HCT116 (cell line): ENCODE measurements around the gene PLRG1.

Experiments
- CEBPB ChIP-seq: IDR thresholded peaks from 2 replicates; pipeline ENCODE4 v1.6.1; 2012; ENCODE audit warnings: low read depth
- CTCF ChIP-seq, 3 experiments: fragments of 200-600 bp in 1 of 3; sonication (generic) in 1 of 3; IDR thresholded peaks in 2 of 3; conservative IDR thresholded peaks in 1 of 3; 2 replicates each; pipeline ENCODE4 v1.5.1; 2012 to 2017; ENCODE audit warnings: low read depth in 2 of 3, low read length in 2 of 3, antibody characterized with exemption in 1 of 3, borderline replicate concordance in 1 of 3, control low read depth in 1 of 3, mild to moderate bottlenecking in 1 of 3, mixed read lengths in 1 of 3, mixed run types in 1 of 3, moderate library complexity in 1 of 3; ENCODE audit not compliant: insufficient read depth in 1 of 3
- EGR1 ChIP-seq: IDR thresholded peaks from 2 replicates; pipeline ENCODE4 v1.6.1; 2012; ENCODE audit warnings: low read depth
- EZH2 ChIP-seq: fragments of 200-600 bp; sonication (generic); IDR thresholded peaks from 2 replicates; pipeline ENCODE4 v1.6.1; 2017; ENCODE audit warnings: antibody characterized with exemption, mixed run types
- EZH2phosphoT487 ChIP-seq: fragments of 200-600 bp; IDR thresholded peaks from 2 replicates; pipeline ENCODE4 v1.6.1; 2018; ENCODE audit warnings: antibody characterized with exemption, borderline replicate concordance
- POLR2AphosphoS5 ChIP-seq: IDR thresholded peaks from 2 replicates; pipeline ENCODE4 v1.6.1; 2011; ENCODE audit warnings: mild to moderate bottlenecking, low read depth, low read length, moderate library complexity
- RAD21 ChIP-seq: IDR thresholded peaks from 2 replicates; pipeline ENCODE4 v1.6.1; 2012; ENCODE audit warnings: low read depth, mild to moderate bottlenecking
- SIN3A ChIP-seq: IDR thresholded peaks from 2 replicates; pipeline ENCODE4 v1.6.1; 2012; ENCODE audit warnings: low read depth
- YY1 ChIP-seq: IDR thresholded peaks from 2 replicates; pipeline ENCODE4 v1.6.1; 2011; ENCODE audit warnings: low read length, low read depth, moderate library complexity, mild to moderate bottlenecking; ENCODE audit not compliant: insufficient replicate concordance; ENCODE audit errors: extremely low read depth
- ZBTB33 ChIP-seq: IDR thresholded peaks from 2 replicates; pipeline ENCODE4 v1.6.1; 2011; ENCODE audit warnings: mild to moderate bottlenecking, low read length, moderate library complexity; ENCODE audit not compliant: insufficient replicate concordance; ENCODE audit errors: extremely low read depth
- TF ChIP-seq, protein P1 (sequence below): IDR thresholded peaks from 2 replicates; pipeline ENCODE4 v1.6.1; 2012; ENCODE audit warnings: low read depth

DNA sequence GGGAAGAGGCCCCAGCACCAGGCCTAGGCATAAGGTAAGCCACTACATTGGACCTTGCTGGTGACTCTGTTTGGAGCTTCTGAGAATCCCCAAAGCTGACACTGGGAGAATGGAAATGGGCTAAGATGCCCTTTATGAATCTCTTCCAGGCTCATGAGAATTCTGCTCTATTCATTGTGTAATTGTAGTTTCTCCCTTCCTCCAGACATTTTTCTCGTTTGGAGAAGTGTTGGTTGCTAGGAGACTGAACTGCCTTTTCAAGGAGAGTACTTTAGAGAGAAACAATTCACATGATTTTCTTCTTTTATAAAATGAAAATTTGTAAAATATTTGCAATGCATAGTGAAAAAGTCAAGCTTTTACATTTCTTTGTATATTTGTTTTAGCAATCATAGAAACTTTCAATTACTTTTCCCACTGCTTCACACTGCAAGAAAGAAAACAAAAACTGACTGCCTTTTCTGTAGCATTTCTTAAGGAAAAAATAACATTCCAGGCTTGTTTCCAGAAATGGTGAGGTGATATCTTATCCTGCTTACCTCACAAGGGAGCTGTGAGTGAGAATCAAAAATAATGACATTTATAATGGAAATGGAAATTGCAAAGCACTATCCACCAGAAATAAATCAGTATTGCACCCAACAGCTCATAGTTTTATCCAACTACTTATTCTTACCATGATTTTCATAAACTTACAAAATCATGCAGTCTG is 33.7 kb downstream of the PLRG1 start:
- TF ChIP-seq CTCF (IDR thresholded peaks at IDR 0.05 in 2 of 3, conservative IDR thresholded peaks at IDR 0.05 in 1 of 3; ENCODE audit: borderline replicate concordance in 1 of 3, insufficient read depth in 1 of 3, low read depth in 2 of 3, low read length in 2 of 3) = no peak
- no peak for TF ChIP-seq CEBPB
- no peak for TF ChIP-seq EZH2phosphoT487
- TF ChIP-seq SIN3A = no peak
- TF ChIP-seq RAD21 = no peak
- TF ChIP-seq, protein P1, sequence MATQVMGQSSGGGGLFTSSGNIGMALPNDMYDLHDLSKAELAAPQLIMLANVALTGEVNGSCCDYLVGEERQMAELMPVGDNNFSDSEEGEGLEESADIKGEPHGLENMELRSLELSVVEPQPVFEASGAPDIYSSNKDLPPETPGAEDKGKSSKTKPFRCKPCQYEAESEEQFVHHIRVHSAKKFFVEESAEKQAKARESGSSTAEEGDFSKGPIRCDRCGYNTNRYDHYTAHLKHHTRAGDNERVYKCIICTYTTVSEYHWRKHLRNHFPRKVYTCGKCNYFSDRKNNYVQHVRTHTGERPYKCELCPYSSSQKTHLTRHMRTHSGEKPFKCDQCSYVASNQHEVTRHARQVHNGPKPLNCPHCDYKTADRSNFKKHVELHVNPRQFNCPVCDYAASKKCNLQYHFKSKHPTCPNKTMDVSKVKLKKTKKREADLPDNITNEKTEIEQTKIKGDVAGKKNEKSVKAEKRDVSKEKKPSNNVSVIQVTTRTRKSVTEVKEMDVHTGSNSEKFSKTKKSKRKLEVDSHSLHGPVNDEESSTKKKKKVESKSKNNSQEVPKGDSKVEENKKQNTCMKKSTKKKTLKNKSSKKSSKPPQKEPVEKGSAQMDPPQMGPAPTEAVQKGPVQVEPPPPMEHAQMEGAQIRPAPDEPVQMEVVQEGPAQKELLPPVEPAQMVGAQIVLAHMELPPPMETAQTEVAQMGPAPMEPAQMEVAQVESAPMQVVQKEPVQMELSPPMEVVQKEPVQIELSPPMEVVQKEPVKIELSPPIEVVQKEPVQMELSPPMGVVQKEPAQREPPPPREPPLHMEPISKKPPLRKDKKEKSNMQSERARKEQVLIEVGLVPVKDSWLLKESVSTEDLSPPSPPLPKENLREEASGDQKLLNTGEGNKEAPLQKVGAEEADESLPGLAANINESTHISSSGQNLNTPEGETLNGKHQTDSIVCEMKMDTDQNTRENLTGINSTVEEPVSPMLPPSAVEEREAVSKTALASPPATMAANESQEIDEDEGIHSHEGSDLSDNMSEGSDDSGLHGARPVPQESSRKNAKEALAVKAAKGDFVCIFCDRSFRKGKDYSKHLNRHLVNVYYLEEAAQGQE = no peak
- TF ChIP-seq YY1 = no peak
- no peak for TF ChIP-seq EZH2
- no peak for TF ChIP-seq ZBTB33
- no peak for TF ChIP-seq EGR1
- no peak for TF ChIP-seq POLR2AphosphoS5
